Measurements from ENCODE around the gene TMX2.

DNA sequence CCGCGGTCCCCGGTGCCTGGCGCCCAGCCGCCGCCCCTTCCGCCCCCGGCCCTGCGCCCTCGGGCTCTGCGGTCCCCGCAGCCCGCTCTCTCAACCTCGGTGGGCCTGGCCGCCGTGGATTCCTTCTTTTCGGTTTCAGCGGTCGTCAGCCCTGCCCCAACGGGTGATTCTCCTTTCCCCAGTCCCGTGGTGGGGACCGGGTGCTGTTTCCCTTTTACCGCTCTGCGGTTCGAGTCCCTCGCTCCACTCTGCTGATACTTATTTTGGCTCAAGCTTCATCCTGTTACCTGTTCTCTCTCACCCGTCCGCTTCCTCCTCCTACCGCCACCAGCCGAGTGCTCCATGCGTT is 44.0 kb upstream of the TMX2 start:
- TF ChIP-seq, protein P1, sequence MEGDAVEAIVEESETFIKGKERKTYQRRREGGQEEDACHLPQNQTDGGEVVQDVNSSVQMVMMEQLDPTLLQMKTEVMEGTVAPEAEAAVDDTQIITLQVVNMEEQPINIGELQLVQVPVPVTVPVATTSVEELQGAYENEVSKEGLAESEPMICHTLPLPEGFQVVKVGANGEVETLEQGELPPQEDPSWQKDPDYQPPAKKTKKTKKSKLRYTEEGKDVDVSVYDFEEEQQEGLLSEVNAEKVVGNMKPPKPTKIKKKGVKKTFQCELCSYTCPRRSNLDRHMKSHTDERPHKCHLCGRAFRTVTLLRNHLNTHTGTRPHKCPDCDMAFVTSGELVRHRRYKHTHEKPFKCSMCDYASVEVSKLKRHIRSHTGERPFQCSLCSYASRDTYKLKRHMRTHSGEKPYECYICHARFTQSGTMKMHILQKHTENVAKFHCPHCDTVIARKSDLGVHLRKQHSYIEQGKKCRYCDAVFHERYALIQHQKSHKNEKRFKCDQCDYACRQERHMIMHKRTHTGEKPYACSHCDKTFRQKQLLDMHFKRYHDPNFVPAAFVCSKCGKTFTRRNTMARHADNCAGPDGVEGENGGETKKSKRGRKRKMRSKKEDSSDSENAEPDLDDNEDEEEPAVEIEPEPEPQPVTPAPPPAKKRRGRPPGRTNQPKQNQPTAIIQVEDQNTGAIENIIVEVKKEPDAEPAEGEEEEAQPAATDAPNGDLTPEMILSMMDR (conservative IDR thresholded peaks at IDR 0.05), result no peak
- TF ChIP-seq EZH2 (IDR thresholded peaks at IDR 0.05; ENCODE audit: low read depth), result no peak

All from PC-9 (cell line).